Endothelial cell of umbilical vein (primary cell): Measurements from ENCODE around the gene POLR2F. TPM values are rescaled to one million over a fixed set of nuclear protein-coding genes. Genes with fewer than 3 reads are reported as not detected.

Experiments used
- BruUV-seq: library from RNA; stranded (reverse); fragments of 400-500 nt; replicated peaks from 2 replicates; lab custom pipeline; 2021; lab: Mats Ljungman, UMichigan
- CTCF ChIA-PET: fragments of 300-600, 350-600 bp; sonication (Branson Sonifier 250); formaldehyde crosslinking; loops from one replicate; lab custom pipeline; 2021; ENCODE audit warnings: antibody characterized with exemption, inconsistent platforms; lab: Charles Lee
- POLR2A ChIA-PET: fragments of 300-600, 350-600 bp; sonication (Branson Sonifier 250); formaldehyde crosslinking; loops from one replicate; lab custom pipeline; 2021; ENCODE audit warnings: antibody characterized with exemption, inconsistent platforms; lab: Charles Lee
- DNase-seq: peaks from one replicate; pipeline ENCODE4 v3.0.0-alpha.2; 2011; ENCODE audit warnings: low read depth, low spot score
- FAIRE-seq: peaks from 2 replicates; lab custom pipeline; 2011; peaks lifted over from hg19 to GRCh38; lab: Jason Lieb, UNC
- H2AFZ ChIP-seq: 2 replicates; pipeline ENCODE4 v1.6.0; 2012; ENCODE audit warnings: low read depth, low read length, control low read depth, inconsistent platforms
- H3K27ac ChIP-seq: 2 replicates; pipeline ENCODE4 v1.5.1; 2011; ENCODE audit warnings: low read depth, mild to moderate bottlenecking, control low read depth, low read length, moderate library complexity; ENCODE audit not compliant: insufficient read depth
- H3K27me3 ChIP-seq, 2 experiments: 2 replicates each; pipeline versions ENCODE4 v1.6.0 to v1.6.1; 2011; ENCODE audit warnings: low read length in 2 of 2, mixed read lengths in 1 of 2; ENCODE audit not compliant: control insufficient read depth in 2 of 2, insufficient read depth in 2 of 2
- H3K36me3 ChIP-seq, 2 experiments: 2 replicates in 1 of 2; 3 replicates in 1 of 2; pipeline ENCODE4 v1.5.1; 2011; ENCODE audit warnings: low read length in 2 of 2, mild to moderate bottlenecking in 1 of 2, moderate library complexity in 1 of 2; ENCODE audit not compliant: control insufficient read depth in 2 of 2, insufficient read depth in 2 of 2; ENCODE audit errors: extremely low read depth in 1 of 2
- H3K4me1 ChIP-seq: 3 replicates; pipeline ENCODE4 v1.5.1; 2011; ENCODE audit warnings: mild to moderate bottlenecking, low read length; ENCODE audit not compliant: control insufficient read depth, insufficient read depth; ENCODE audit errors: extremely low read depth
- H3K4me2 ChIP-seq: 2 replicates; pipeline ENCODE4 v1.6.1; 2011; ENCODE audit warnings: low read length, control low read depth, mixed read lengths; ENCODE audit not compliant: insufficient read depth
- H3K4me3 ChIP-seq, 3 experiments: fragments of 200-600 bp in 1 of 3; sonication (generic), shearing (Covaris generic) in 1 of 3; replicated peaks in 1 of 3; 2 replicates each; pipeline ENCODE4 v1.5.1; 2011 to 2016; ENCODE audit warnings: control low read depth in 3 of 3, low read length in 3 of 3, mild to moderate bottlenecking in 2 of 3, inconsistent platforms in 1 of 3, low read depth in 1 of 3, moderate library complexity in 1 of 3; ENCODE audit not compliant: insufficient read depth in 1 of 3
- H3K79me2 ChIP-seq: 2 replicates; pipeline ENCODE4 v1.6.0; 2012; ENCODE audit warnings: low read length, inconsistent platforms; ENCODE audit not compliant: control insufficient read depth, insufficient read depth
- H3K9ac ChIP-seq: replicated peaks from 2 replicates; pipeline ENCODE3; 2011; ENCODE audit warnings: low read length, control low read depth; ENCODE audit not compliant: insufficient read depth; ENCODE audit errors: extremely low read depth
- H3K9me1 ChIP-seq: replicated peaks from 3 replicates; pipeline ENCODE4 v1.6.0; 2011; ENCODE audit warnings: mild to moderate bottlenecking, low read length; ENCODE audit not compliant: control insufficient read depth, insufficient read depth; ENCODE audit errors: extremely low read depth
- H3K9me3 ChIP-seq: replicated peaks from 2 replicates; pipeline ENCODE4 v1.5.1; 2012; ENCODE audit warnings: low read length, inconsistent platforms; ENCODE audit not compliant: control insufficient read depth, insufficient read depth
- H4K20me1 ChIP-seq: replicated peaks from 2 replicates; pipeline ENCODE3; 2011; ENCODE audit warnings: mild to moderate bottlenecking, low read length; ENCODE audit not compliant: control insufficient read depth, insufficient read depth; ENCODE audit errors: extremely low read depth
- EZH2 ChIP-seq: IDR thresholded peaks from 2 replicates; pipeline ENCODE4 v1.6.1; 2012; ENCODE audit warnings: borderline replicate concordance, low read depth, mild to moderate bottlenecking, moderate library complexity, low read length, inconsistent platforms; ENCODE audit not compliant: severe bottlenecking
- FOS ChIP-seq: IDR thresholded peaks from 2 replicates; pipeline ENCODE4 v1.6.1; 2011; ENCODE audit warnings: mild to moderate bottlenecking, low read length, moderate library complexity, borderline replicate concordance; ENCODE audit not compliant: insufficient read depth
- GATA2 ChIP-seq: IDR thresholded peaks from 2 replicates; pipeline ENCODE4 v1.7.0; 2011; ENCODE audit warnings: low read depth, mild to moderate bottlenecking, moderate library complexity, mixed read lengths, low read length; ENCODE audit not compliant: insufficient read length, insufficient read depth
- JUN ChIP-seq: IDR thresholded peaks from 2 replicates; pipeline ENCODE4 v1.6.1; 2011; ENCODE audit warnings: borderline replicate concordance, low read depth; ENCODE audit not compliant: insufficient read length, insufficient read depth
- MYC ChIP-seq: IDR thresholded peaks from one replicate; pipeline ENCODE4 v1.6.1; 2011; ENCODE audit warnings: mild to moderate bottlenecking, low read depth, low read length
- POLR2A ChIP-seq: IDR thresholded peaks from 2 replicates; pipeline ENCODE4 v1.6.1; 2012; ENCODE audit warnings: low read depth, mild to moderate bottlenecking, control low read depth, low read length
- POLR2AphosphoS5 ChIP-seq: IDR thresholded peaks from 2 replicates; pipeline ENCODE4 v1.6.1; 2012; ENCODE audit warnings: low read depth, mild to moderate bottlenecking, control low read depth, low read length, moderate library complexity; ENCODE audit not compliant: insufficient read depth
- dilution Hi-C: fragments of 300-500 bp; cut with MboI; formaldehyde crosslinking; loops from one replicate; pipeline ENCODE4 v1.15.0; 2019; ENCODE audit warnings: low sequenced_read_pairs; ENCODE audit not compliant: extremely low pct_ligation_motif_present
- intact Hi-C: fragments of 100-400 bp; cut with micrococcal nuclease; formaldehyde crosslinking; loops from one replicate; pipeline ENCODE4 v1.10.0; 2022
- polyA plus RNA-seq, 4 experiments: library from polyadenylated mRNA; depleted of rRNA in 3 of 4; stranded (reverse) in 3 of 4; unstranded in 1 of 4; fragments of >200 nt; gene quantifications; 2 replicates each; pipeline versions ENCODE4 v1.2.1 to v1.2.3, GENCODE V29; 2011 to 2012; ENCODE audit warnings: missing spikeins in 1 of 4
- total RNA-seq: library from RNA; stranded (reverse); gene quantifications from 2 replicates; pipeline ENCODE4 v1.2.3, GENCODE V29; 2021

Gene POLR2F
- total and polyA plus RNA-seq, 2 donors (not counting 3 experiments of a cell fraction or from before 2014, with no cell fraction given): 106 to 112 TPM

DNA sequence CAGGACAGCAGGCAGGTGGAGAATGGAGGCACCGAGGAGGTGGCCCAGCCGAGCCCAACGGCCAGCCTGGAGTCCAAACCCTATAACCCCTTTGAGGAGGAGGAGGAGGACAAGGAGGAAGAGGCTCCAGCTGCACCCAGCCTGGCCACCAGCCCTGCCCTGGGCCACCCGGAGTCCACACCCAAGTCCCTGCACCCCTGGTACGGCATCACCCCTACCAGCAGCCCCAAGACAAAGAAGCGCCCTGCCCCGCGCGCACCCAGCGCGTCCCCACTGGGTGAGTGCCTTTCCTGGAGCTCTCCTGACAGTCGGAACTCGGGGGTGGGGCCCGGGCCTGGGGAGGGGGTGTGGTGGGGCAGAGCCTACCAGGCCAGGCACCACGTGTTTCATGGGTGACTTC is 27.7 kb upstream of the POLR2F start:
- ChIA-PET CTCF (no interaction called here), POLR2A (no interaction called here)
- H3K4me2 ChIP-seq: no peak overlapping the region
- dilution Hi-C loops (no loop called here), intact Hi-C loops (no loop called here)
- no peak overlapping the region for H2AFZ ChIP-seq
- no peaks in the 10 kb centered on the region for H3K9me3 ChIP-seq
- H3K4me3 ChIP-seq: no peak overlapping the region
- no peak for FAIRE-seq
- no peak for DNase-seq
- H3K9ac ChIP-seq: no peak overlapping the region
- TF ChIP-seq GATA2: no peak
- H3K36me3 ChIP-seq: peaks cover 5 to 33% of the 10 kb centered on the region in 2 experiments
- H3K27ac ChIP-seq: no peak overlapping the region
- BruUV-seq: no TSS peak
- H3K4me1 ChIP-seq: peaks cover 8% of the 10 kb centered on the region
- H3K27me3 ChIP-seq: no peaks in the 10 kb centered on the region
- no peaks in the 10 kb centered on the region for H4K20me1 ChIP-seq
- H3K79me2 ChIP-seq: no peaks in the 10 kb centered on the region
- no peaks in the 10 kb centered on the region for H3K9me1 ChIP-seq

DNA sequence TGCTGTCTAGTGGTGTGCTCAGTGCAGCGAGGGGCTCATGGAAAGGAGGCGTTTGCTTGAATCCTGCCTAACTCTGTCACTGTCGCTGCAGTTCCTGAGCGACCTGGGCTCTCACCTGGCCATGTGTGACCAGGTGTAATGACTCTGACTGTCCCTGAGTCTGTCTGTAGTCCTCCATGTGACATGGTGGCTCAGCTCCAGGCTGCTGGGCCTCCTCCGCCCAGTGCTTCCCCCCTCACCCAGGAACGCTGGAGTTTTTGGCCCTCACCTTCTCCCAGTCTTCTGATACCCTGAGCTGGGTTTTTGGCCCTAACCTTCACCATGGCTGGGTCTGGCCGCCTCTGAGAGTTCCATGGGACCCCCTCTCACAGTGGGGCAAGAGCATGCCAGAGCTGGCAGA is 27.1 kb upstream of the POLR2F start:
- H3K27ac ChIP-seq: no peak overlapping the region
- no peaks in the 10 kb centered on the region for H3K79me2 ChIP-seq
- no peak overlapping the region for H3K4me3 ChIP-seq
- no peak overlapping the region for H3K4me2 ChIP-seq
- dilution Hi-C loops: no loop called here
- no peaks in the 10 kb centered on the region for H4K20me1 ChIP-seq
- H2AFZ ChIP-seq: no peak overlapping the region
- POLR2A ChIA-PET: no interaction called here
- DNase-seq (no peak), FAIRE-seq (no peak)
- intact Hi-C loops: no loop called here
- H3K4me1 ChIP-seq: peaks cover 12% of the 10 kb centered on the region
- no peak overlapping the region for H3K9ac ChIP-seq
- H3K9me1 ChIP-seq: no peaks in the 10 kb centered on the region
- no TSS peak for BruUV-seq
- H3K36me3 ChIP-seq: peaks cover 5 to 33% of the 10 kb centered on the region in 2 experiments
- no peaks in the 10 kb centered on the region for H3K27me3 ChIP-seq
- no peaks in the 10 kb centered on the region for H3K9me3 ChIP-seq
- no peak for TF ChIP-seq FOS
- no peak for TF ChIP-seq POLR2A
- no peak for TF ChIP-seq POLR2AphosphoS5
- no peak for TF ChIP-seq JUN
- TF ChIP-seq GATA2: no peak
- no peak for TF ChIP-seq MYC
- no peak for TF ChIP-seq EZH2
- CTCF ChIA-PET: no interaction called here
